Lung (tissue), 12 donors: Measurements from ENCODE around the gene KIAA0513. TPM values are rescaled to one million over a fixed set of nuclear protein-coding genes. Genes with fewer than 3 reads are reported as not detected.
A peak's percentile ranks its signal among the peaks of the same experiment; 100 is the strongest.
"Not testable (repeated sequence)": the region's sequence is repeated elsewhere in the genome, so short reads cannot be mapped to it uniquely, and the experiment has no call there.

ENCODE experiments used
- ATAC-seq: fragments of 200-7000 bp; cut with Tn5 transposase; one replicate; pipeline ENCODE4 v1.9.1; 2020; ENCODE audit warnings: moderate number of reproducible peaks; ENCODE audit not compliant: insufficient read depth, low FRiP score
- DNase-seq, 3 donors: peaks; one replicate each; pipeline ENCODE4 v3.0.0-alpha.2; 2013 to 2017
- H3K27ac ChIP-seq, 2 donors: one replicate each; pipeline ENCODE4 v1.5.1; 2013; ENCODE audit warnings: mild to moderate bottlenecking in 2 of 2, moderate library complexity in 2 of 2, control low read depth in 1 of 2, inconsistent platforms in 1 of 2, low read depth in 1 of 2, low read length in 1 of 2
- H3K27me3 ChIP-seq, 3 donors: one replicate each; pipeline ENCODE4 v1.5.1; 2013; ENCODE audit warnings: low read length in 2 of 3; ENCODE audit not compliant: control insufficient read depth in 3 of 3, insufficient read depth in 3 of 3
- H3K36me3 ChIP-seq, 4 donors: one replicate each; pipeline ENCODE4 v1.5.1; 2013; ENCODE audit warnings: low read length in 4 of 4, mild to moderate bottlenecking in 1 of 4, moderate library complexity in 1 of 4; ENCODE audit not compliant: control insufficient read depth in 4 of 4, insufficient read depth in 4 of 4
- H3K4me1 ChIP-seq, 5 donors: one replicate each; pipeline ENCODE4 v1.5.1; 2013; ENCODE audit warnings: low read length in 5 of 5, mild to moderate bottlenecking in 2 of 5, moderate library complexity in 1 of 5; ENCODE audit not compliant: control insufficient read depth in 5 of 5, insufficient read depth in 5 of 5
- H3K4me3 ChIP-seq: one replicate; pipeline ENCODE4 v1.5.1; 2013; ENCODE audit warnings: mild to moderate bottlenecking, control low read depth, moderate library complexity
- H3K9ac ChIP-seq, 2 donors: one replicate each; pipeline ENCODE4 v1.5.1; 2013; ENCODE audit warnings: low read length in 2 of 2, control low read depth in 1 of 2; ENCODE audit not compliant: insufficient read depth in 1 of 2
- H3K9me3 ChIP-seq, 4 donors: one replicate each; pipeline ENCODE4 v1.5.1; 2013; ENCODE audit warnings: low read length in 3 of 4, mild to moderate bottlenecking in 1 of 4, moderate library complexity in 1 of 4; ENCODE audit not compliant: control insufficient read depth in 4 of 4, insufficient read depth in 3 of 4
- CTCF ChIP-seq: IDR thresholded peaks from 2 replicates; pipeline ENCODE4 v1.5.1; 2012; ENCODE audit warnings: mild to moderate bottlenecking; ENCODE audit errors: control extremely low read depth, extremely low read depth
- WGBS, 2 donors: extraction: QIAGEN DNeasy Blood & Tissue Kit; methylation state at CpG; one replicate each; pipeline ENCODE4 v1.1.7; 2013; 5-methylcytosine and 5-hydroxymethylcytosine counted together
- polyA plus RNA-seq, 2 donors: library from polyadenylated mRNA; stranded (reverse); fragments of 200-250 nt; gene quantifications; one replicate each; pipeline ENCODE4 v1.2.1, GENCODE V29; 2013
- total RNA-seq, 2 donors: library from RNA; depleted of rRNA in 1 of 2; stranded (reverse); fragments of >200 nt in 1 of 2; gene quantifications; one replicate each; pipeline ENCODE4 v1.2.1, GENCODE V29; 2014 to 2021
- donor health status: control.
- donor health status: control.
- donor health status: Bipolar disorder and iron deficiency.
- donor health status: healthy.
- donor health status: DM: yes; HTN: yes; CAD: no.

KIAA0513 gene
- total and polyA plus RNA-seq, 4 donors: 10.4 to 23.5 (median 12.0) TPM

- Histone ChIP-seq H3K27ac (no peak overlapping the region), H3K9me3 (no peaks in the 10 kb centered on the region), H3K4me1 (peaks cover 0 to 4% (median 0%) of the 10 kb centered on the region in 5 donors), H3K27me3 (no peaks in the 10 kb centered on the region), H3K4me3 (no peak overlapping the region), H3K9ac (no peak overlapping the region), H3K36me3 (no peaks in the 10 kb centered on the region)
- no peak for ATAC-seq
- no peak for TF ChIP-seq CTCF
- 94 to 96% methylated on average over 12 of the region's 12 CpGs for WGBS, 2 donors
- no peak for DNase-seq
Observed at GRCh38 chr16:85117418-85117817, 89.8 kb downstream of the KIAA0513 start.

DNA sequence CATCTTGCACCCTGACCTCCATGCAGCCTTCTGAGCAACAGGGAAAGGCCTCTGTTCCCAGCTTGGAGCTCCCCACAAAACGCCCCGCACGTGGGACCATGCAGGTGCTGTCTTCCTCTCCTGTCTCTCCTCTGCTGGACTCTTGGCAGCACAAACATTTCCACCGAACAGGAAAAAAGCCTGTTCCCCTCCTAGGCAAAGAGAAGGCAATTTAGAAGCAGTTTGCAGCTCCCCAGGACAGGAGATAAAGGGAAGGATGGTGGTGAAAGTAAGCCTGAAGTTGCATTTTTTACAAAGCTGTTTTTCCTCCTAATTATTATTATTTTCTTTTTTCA lies 92.4 kb downstream of the KIAA0513 start:
- Histone ChIP-seq H3K36me3 (no peaks in the 10 kb centered on the region), H3K27me3 (no peaks in the 10 kb centered on the region), H3K27ac (no peak overlapping the region), H3K4me1 (peaks cover 0 to 19% (median 0%) of the 10 kb centered on the region in 5 donors), H3K9me3 (no peaks in the 10 kb centered on the region), H3K4me3 (no peak overlapping the region), H3K9ac (no peak overlapping the region)
- TF ChIP-seq CTCF: no peak
- WGBS, 2 donors: 85 to 88% methylated on average over 4 of the region's 4 CpGs
- no peak for DNase-seq
- no peak for ATAC-seq

GRCh38 chr16:85123441-85123840 lies 95.8 kb downstream of the KIAA0513 start:
- not testable (repeated sequence) for H3K9me3 ChIP-seq, ATAC-seq, H3K4me3 ChIP-seq, H3K27me3 ChIP-seq, DNase-seq, H3K36me3 ChIP-seq
- Histone ChIP-seq H3K9ac (peak overlapping the region in 1 of 2 donors; percentile 73), H3K27ac (peak overlapping the region in 1 of 2 donors; percentile 77), H3K4me1 (peaks cover 7 to 39% (median 11%) of the 10 kb centered on the region in 5 donors)
- 95 to 96% methylated on average over 6 of the region's 6 CpGs for WGBS, 2 donors

- no peaks in the 10 kb centered on the region for H3K9me3 ChIP-seq
- no peak for TF ChIP-seq CTCF
- H3K27me3 ChIP-seq: no peaks in the 10 kb centered on the region
- WGBS, 2 donors: 57 to 67% methylated on average over 34 of the region's 34 CpGs
- peak overlapping the region; percentile 17 to 77 for H3K27ac ChIP-seq
- H3K4me1 ChIP-seq: peaks cover 7 to 39% (median 11%) of the 10 kb centered on the region in 5 donors
- ATAC-seq (peak; percentile 16), DNase-seq (peak; percentile 84 to 92 (median 90))
- H3K9ac ChIP-seq: peak overlapping the region in 1 of 2 donors; percentile 73
- H3K4me3 ChIP-seq: no peak overlapping the region
- no peaks in the 10 kb centered on the region for H3K36me3 ChIP-seq
Observed at GRCh38 chr16:85123891-85124635, 96.5 kb downstream of the KIAA0513 start.
